ENCODE measurements around the gene ZNF280A. TPM values are rescaled to one million over a fixed set of nuclear protein-coding genes. Genes with fewer than 3 reads are reported as not detected.

Gene ZNF280A
- polyA plus RNA-seq, 1 experiment, result not detected

DNA sequence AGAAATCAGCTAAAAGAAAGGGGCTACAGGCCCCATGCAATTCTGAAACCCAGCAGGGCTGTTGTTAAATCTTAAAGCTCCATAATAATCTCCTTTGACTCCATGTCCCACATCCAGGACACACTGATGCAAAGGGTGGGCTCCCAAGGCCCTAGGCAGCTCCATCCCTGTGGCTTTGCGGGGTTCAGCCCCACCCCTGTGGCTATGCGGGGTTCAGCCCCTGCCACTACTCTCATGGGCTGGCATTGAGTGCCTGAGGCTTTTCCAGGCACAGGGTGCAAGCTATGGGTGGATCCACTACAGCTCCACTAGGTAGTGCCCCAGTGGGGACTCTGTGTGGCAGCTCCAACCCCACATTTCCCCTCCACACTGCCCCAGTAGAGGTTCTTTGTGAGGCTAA lies 8.7 kb upstream of the ZNF280A start:
- H3K4me3 ChIP-seq (ENCODE audit: low read depth, low read length), result no peak overlapping the region
- ChIA-PET POLR2A (no interaction called here), CTCF (no interaction called here)
- TF ChIP-seq, protein P1, sequence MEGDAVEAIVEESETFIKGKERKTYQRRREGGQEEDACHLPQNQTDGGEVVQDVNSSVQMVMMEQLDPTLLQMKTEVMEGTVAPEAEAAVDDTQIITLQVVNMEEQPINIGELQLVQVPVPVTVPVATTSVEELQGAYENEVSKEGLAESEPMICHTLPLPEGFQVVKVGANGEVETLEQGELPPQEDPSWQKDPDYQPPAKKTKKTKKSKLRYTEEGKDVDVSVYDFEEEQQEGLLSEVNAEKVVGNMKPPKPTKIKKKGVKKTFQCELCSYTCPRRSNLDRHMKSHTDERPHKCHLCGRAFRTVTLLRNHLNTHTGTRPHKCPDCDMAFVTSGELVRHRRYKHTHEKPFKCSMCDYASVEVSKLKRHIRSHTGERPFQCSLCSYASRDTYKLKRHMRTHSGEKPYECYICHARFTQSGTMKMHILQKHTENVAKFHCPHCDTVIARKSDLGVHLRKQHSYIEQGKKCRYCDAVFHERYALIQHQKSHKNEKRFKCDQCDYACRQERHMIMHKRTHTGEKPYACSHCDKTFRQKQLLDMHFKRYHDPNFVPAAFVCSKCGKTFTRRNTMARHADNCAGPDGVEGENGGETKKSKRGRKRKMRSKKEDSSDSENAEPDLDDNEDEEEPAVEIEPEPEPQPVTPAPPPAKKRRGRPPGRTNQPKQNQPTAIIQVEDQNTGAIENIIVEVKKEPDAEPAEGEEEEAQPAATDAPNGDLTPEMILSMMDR (IDR thresholded peaks at IDR 0.05; ENCODE audit: insufficient read depth, low read depth, low read length), result no peak
- no peaks in the 10 kb centered on the region for H3K36me3 ChIP-seq (ENCODE audit: control insufficient read depth, insufficient read depth, low read length)
- DNase-seq (ENCODE audit: low read depth), result no peak
- no peaks in the 10 kb centered on the region for H3K27me3 ChIP-seq (ENCODE audit: control insufficient read depth, insufficient read depth, low read length)

DNA sequence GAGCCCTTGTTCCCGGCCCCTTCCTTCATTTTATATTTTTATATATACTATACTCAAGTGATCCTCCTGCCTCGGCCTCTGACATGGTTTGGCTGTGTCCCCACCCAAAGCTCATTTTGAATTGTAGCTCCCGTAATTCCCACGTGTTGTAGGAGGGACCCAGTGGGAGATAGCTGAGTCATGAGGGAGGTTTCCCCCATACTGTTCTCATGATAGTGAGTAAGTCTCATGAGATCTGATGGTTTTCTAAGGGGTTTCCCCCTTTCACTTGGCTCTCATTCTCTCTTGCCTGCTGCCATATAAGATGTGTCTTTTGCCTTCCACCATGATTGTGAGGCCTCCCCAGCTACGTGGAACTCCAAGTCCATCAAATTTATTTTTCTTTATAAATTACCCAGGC lies 7.2 kb upstream of the ZNF280A start:
- Histone ChIP-seq H3K27me3 (ENCODE audit: control insufficient read depth, insufficient read depth, low read length) (no peaks in the 10 kb centered on the region), H3K36me3 (ENCODE audit: control insufficient read depth, insufficient read depth, low read length) (no peaks in the 10 kb centered on the region), H3K4me3 (ENCODE audit: low read depth, low read length) (no peak overlapping the region)
- CTCF ChIA-PET, result no interaction called here
- DNase-seq (ENCODE audit: low read depth), result no peak
- POLR2A ChIA-PET, result no interaction called here
- TF ChIP-seq, protein P1 (IDR thresholded peaks at IDR 0.05; ENCODE audit: insufficient read depth, low read depth, low read length), result no peak

DNA sequence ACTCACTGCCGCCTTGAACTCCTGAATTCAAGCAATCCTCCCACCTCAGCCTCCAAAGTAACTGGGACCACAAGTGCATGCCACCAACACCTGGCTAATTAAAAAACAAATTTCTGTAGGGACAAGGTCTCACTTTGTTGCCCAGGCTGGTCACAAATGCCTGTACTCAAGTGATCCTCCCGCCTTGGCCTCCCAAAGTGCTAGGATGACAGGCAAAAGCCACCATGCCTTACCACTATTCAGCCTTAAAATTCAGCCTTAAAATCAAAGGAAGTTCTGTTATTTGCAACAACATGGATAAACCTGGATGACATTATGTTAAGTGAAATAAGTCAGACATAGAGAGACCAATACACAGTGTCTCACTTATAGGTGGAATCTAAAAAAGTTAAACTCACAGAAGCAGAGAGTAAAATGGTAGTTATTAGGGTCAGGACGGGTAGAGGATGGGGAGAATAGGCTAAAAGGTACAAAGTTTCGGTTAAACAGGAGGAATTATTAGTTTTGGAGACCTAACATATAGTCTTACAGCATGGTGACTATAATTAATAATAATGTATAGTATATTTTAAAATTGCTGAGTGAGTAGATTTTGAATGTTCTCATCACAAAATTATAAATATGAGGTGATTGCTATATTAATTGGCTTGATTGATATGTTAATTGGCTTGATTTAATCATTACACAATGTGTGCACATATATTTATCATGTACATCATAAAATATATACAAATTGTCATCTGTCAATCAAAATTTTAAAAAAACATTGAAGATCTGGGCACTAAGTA lies 6.2 kb upstream of the ZNF280A start:
- DNase-seq (ENCODE audit: low read depth), result no peak
- ChIA-PET CTCF (no interaction called here), POLR2A (no interaction called here)
- no peaks in the 10 kb centered on the region for H3K36me3 ChIP-seq (ENCODE audit: control insufficient read depth, insufficient read depth, low read length)
- no peak overlapping the region for H3K4me3 ChIP-seq (ENCODE audit: low read depth, low read length)
- H3K27me3 ChIP-seq (ENCODE audit: control insufficient read depth, insufficient read depth, low read length), result no peaks in the 10 kb centered on the region
- TF ChIP-seq, protein P1 (IDR thresholded peaks at IDR 0.05; ENCODE audit: insufficient read depth, low read depth, low read length), result no peak

DNA sequence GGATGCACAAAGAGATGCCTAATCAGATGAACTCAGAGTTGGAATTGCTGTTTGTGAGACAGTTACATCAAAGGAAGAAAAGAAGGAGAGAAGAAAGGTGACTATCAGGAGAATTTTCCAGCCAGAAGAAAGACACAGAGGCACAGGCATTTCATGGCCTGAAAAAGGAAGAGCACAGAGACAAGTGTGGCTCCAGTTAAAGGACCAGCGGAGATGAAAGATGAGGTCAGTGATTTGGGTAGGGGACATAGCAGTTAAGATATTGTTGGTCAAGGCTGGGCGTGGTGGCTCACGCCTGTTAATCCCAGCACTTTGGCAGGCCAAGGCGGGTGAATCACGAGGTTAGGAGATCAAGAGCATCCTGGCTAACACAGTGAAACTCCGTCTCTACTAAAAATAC lies 3.4 kb upstream of the ZNF280A start:
- POLR2A ChIA-PET, result no interaction called here
- Histone ChIP-seq H3K36me3 (ENCODE audit: control insufficient read depth, insufficient read depth, low read length) (no peaks in the 10 kb centered on the region), H3K4me3 (ENCODE audit: low read depth, low read length) (no peak overlapping the region), H3K27me3 (ENCODE audit: control insufficient read depth, insufficient read depth, low read length) (no peaks in the 10 kb centered on the region)
- TF ChIP-seq, protein P1 (IDR thresholded peaks at IDR 0.05; ENCODE audit: insufficient read depth, low read depth, low read length), result no peak
- DNase-seq (ENCODE audit: low read depth), result no peak
- CTCF ChIA-PET, result no interaction called here

DNA sequence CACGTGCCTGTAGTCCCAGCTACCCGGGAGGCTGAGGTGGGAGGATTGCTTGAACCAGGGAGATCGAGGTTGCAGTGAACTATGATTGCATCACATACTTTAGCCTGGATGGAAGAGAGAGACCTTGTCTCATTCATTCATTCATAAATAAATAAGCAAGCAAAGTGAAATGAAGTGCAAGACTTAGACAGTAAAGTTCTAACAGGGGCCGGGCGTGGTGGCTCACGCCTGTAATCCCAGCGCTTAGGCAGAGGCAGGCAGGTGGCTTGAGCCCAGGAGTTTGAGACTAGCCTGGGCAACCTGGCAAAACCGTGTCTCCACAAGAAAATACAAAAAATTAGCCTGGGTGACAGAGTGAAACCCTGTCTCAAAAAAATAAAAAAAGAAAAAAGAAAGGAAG lies 1.6 kb upstream of the ZNF280A start:
- no peak for DNase-seq (ENCODE audit: low read depth)
- ChIA-PET POLR2A (no interaction called here), CTCF (no interaction called here)
- TF ChIP-seq, protein P1 (IDR thresholded peaks at IDR 0.05; ENCODE audit: insufficient read depth, low read depth, low read length), result no peak
- no peaks in the 10 kb centered on the region for H3K36me3 ChIP-seq (ENCODE audit: control insufficient read depth, insufficient read depth, low read length)
- no peaks in the 10 kb centered on the region for H3K27me3 ChIP-seq (ENCODE audit: control insufficient read depth, insufficient read depth, low read length)
- H3K4me3 ChIP-seq (ENCODE audit: low read depth, low read length), result no peak overlapping the region

Measured in BJ (cell line).